GM23338 (cell line): ENCODE data around the gene ZNF865.
"Not testable (repeated sequence)": the region's sequence is repeated elsewhere in the genome, so short reads cannot be mapped to it uniquely, and the experiment has no call there.

Experiments used
- CREB1 ChIP-seq: fragments of 250-450 bp; sonication (Bioruptor Pico); IDR thresholded peaks from 2 replicates; pipeline ENCODE4 v1.5.0; 2020; ENCODE audit warnings: low read depth, mild to moderate bottlenecking, moderate library complexity
- EZH2 ChIP-seq: fragments of 200-600 bp; sonication (generic); IDR thresholded peaks from one replicate; pipeline ENCODE4 v1.8.0; 2017; ENCODE audit warnings: antibody characterized with exemption, mild to moderate bottlenecking, low read depth; ENCODE audit not compliant: unreplicated experiment
- EZH2phosphoT487 ChIP-seq: fragments of 200-600 bp; sonication (generic); IDR thresholded peaks from one replicate; pipeline ENCODE4 v1.8.1; 2018; ENCODE audit warnings: antibody characterized with exemption; ENCODE audit not compliant: unreplicated experiment
- JUNB ChIP-seq: IDR thresholded peaks from one replicate; pipeline ENCODE4 v1.6.1; 2016; ENCODE audit warnings: antibody characterized with exemption; ENCODE audit not compliant: unreplicated experiment
- NANOG ChIP-seq: IDR thresholded peaks from 2 replicates; pipeline ENCODE4 v1.6.1; 2016; ENCODE audit warnings: antibody characterized with exemption, borderline replicate concordance
- POLR2AphosphoS5 ChIP-seq: IDR thresholded peaks from 2 replicates; pipeline ENCODE4 v1.6.1; 2016; ENCODE audit warnings: antibody characterized with exemption, low read depth
- STAT1 ChIP-seq: IDR thresholded peaks from one replicate; pipeline ENCODE4 v1.6.1; 2016; ENCODE audit warnings: antibody characterized with exemption; ENCODE audit not compliant: unreplicated experiment
- ZNF114 ChIP-seq: fragments of 250-450 bp; sonication (Bioruptor Pico); IDR thresholded peaks from 2 replicates; pipeline ENCODE4 v1.5.0; 2020; ENCODE audit warnings: mild to moderate bottlenecking, moderate library complexity
- ZNF331 ChIP-seq: fragments of 250-450 bp; sonication (Bioruptor Pico); IDR thresholded peaks from 2 replicates; pipeline ENCODE4 v1.5.0; 2020; ENCODE audit warnings: low read depth, mild to moderate bottlenecking, moderate library complexity
- TF ChIP-seq, protein P1 (sequence below), 2 experiments: fragments of 200-600 bp in 1 of 2; sonication (generic) in 1 of 2; conservative IDR thresholded peaks; 2 replicates each; pipeline versions ENCODE4 v1.5.1 to v1.6.1; 2016 to 2017; ENCODE audit warnings: antibody characterized with exemption in 2 of 2, low read depth in 2 of 2, mild to moderate bottlenecking in 2 of 2, moderate library complexity in 1 of 2
- TF ChIP-seq, protein P2 (sequence below): IDR thresholded peaks from one replicate; pipeline ENCODE4 v1.6.1; 2018; ENCODE audit warnings: antibody characterized with exemption; ENCODE audit not compliant: unreplicated experiment
- TF ChIP-seq, protein P3 (sequence below): IDR thresholded peaks from 2 replicates; pipeline ENCODE4 v1.6.1; 2016; ENCODE audit warnings: antibody characterized with exemption

DNA sequence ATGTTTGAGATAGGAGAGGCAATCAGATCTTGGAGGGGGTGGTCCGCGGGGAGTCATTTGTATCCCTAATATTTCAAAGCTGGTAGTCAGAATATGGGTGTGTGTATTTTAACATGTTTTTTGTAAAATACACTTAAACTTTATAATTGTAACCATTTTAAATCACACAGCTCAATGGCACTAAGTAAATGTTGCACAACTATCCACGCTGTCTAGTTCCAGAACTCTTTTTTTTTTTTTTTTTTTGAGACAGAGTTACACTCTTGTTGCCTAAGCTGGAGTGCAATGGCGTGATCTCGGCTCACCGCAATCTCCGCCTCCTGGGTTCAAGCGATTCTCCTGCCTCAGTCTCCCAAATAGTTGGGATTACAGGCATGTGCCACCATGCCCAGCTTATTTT lies 21.6 kb upstream of the ZNF865 start:
- TF ChIP-seq, protein P1, sequence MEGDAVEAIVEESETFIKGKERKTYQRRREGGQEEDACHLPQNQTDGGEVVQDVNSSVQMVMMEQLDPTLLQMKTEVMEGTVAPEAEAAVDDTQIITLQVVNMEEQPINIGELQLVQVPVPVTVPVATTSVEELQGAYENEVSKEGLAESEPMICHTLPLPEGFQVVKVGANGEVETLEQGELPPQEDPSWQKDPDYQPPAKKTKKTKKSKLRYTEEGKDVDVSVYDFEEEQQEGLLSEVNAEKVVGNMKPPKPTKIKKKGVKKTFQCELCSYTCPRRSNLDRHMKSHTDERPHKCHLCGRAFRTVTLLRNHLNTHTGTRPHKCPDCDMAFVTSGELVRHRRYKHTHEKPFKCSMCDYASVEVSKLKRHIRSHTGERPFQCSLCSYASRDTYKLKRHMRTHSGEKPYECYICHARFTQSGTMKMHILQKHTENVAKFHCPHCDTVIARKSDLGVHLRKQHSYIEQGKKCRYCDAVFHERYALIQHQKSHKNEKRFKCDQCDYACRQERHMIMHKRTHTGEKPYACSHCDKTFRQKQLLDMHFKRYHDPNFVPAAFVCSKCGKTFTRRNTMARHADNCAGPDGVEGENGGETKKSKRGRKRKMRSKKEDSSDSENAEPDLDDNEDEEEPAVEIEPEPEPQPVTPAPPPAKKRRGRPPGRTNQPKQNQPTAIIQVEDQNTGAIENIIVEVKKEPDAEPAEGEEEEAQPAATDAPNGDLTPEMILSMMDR (conservative IDR thresholded peaks at IDR 0.05; ENCODE audit: low read depth in 2 of 2), result not testable (repeated sequence)
- TF ChIP-seq EZH2phosphoT487; POLR2AphosphoS5; CREB1 (CRISPR knock-in tag); EZH2; STAT1; JUNB; ZNF114 (CRISPR knock-in tag); NANOG; ZNF331 (CRISPR knock-in tag): not testable (repeated sequence)
- TF ChIP-seq, protein P2, sequence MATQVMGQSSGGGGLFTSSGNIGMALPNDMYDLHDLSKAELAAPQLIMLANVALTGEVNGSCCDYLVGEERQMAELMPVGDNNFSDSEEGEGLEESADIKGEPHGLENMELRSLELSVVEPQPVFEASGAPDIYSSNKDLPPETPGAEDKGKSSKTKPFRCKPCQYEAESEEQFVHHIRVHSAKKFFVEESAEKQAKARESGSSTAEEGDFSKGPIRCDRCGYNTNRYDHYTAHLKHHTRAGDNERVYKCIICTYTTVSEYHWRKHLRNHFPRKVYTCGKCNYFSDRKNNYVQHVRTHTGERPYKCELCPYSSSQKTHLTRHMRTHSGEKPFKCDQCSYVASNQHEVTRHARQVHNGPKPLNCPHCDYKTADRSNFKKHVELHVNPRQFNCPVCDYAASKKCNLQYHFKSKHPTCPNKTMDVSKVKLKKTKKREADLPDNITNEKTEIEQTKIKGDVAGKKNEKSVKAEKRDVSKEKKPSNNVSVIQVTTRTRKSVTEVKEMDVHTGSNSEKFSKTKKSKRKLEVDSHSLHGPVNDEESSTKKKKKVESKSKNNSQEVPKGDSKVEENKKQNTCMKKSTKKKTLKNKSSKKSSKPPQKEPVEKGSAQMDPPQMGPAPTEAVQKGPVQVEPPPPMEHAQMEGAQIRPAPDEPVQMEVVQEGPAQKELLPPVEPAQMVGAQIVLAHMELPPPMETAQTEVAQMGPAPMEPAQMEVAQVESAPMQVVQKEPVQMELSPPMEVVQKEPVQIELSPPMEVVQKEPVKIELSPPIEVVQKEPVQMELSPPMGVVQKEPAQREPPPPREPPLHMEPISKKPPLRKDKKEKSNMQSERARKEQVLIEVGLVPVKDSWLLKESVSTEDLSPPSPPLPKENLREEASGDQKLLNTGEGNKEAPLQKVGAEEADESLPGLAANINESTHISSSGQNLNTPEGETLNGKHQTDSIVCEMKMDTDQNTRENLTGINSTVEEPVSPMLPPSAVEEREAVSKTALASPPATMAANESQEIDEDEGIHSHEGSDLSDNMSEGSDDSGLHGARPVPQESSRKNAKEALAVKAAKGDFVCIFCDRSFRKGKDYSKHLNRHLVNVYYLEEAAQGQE, result not testable (repeated sequence)
- TF ChIP-seq, protein P3, sequence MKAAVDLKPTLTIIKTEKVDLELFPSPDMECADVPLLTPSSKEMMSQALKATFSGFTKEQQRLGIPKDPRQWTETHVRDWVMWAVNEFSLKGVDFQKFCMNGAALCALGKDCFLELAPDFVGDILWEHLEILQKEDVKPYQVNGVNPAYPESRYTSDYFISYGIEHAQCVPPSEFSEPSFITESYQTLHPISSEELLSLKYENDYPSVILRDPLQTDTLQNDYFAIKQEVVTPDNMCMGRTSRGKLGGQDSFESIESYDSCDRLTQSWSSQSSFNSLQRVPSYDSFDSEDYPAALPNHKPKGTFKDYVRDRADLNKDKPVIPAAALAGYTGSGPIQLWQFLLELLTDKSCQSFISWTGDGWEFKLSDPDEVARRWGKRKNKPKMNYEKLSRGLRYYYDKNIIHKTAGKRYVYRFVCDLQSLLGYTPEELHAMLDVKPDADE, result not testable (repeated sequence)
